IPS DF 6.9 (cell line): ENCODE measurements around the gene TSR1.
A peak's percentile ranks its signal among the peaks of the same experiment; 100 is the strongest.

Source experiments
- DNase-seq: peaks from one replicate; pipeline ENCODE4 v3.0.0-alpha.2; 2013; ENCODE audit warnings: low read depth, low spot score
- H3K27ac ChIP-seq: one replicate; pipeline ENCODE4 v1.5.1; 2013; ENCODE audit warnings: low read length, control low read depth
- H3K27me3 ChIP-seq: 2 replicates; pipeline ENCODE4 v1.6.1; 2013; ENCODE audit warnings: mild to moderate bottlenecking, low read length; ENCODE audit not compliant: control insufficient read depth, insufficient read depth
- H3K36me3 ChIP-seq: 2 replicates; pipeline ENCODE4 v1.6.1; 2013; ENCODE audit warnings: low read length; ENCODE audit not compliant: control insufficient read depth, insufficient read depth
- H3K4me1 ChIP-seq: 2 replicates; pipeline ENCODE4 v1.6.1; 2013; ENCODE audit warnings: low read length; ENCODE audit not compliant: control insufficient read depth, insufficient read depth
- H3K4me3 ChIP-seq: 2 replicates; pipeline ENCODE4 v1.5.1; 2013; ENCODE audit warnings: mild to moderate bottlenecking, low read length
- H3K9me3 ChIP-seq: 2 replicates; pipeline ENCODE4 v1.6.1; 2013; ENCODE audit warnings: low read length, inconsistent platforms; ENCODE audit not compliant: control insufficient read depth, insufficient read depth
- WGBS: extraction: QIAGEN DNeasy Blood & Tissue Kit; methylation state at CpG from one replicate; pipeline ENCODE4 v1.1.7; 2013; ENCODE audit warnings: mixed read lengths, missing lambda C conversion rate; ENCODE audit not compliant: insufficient read length, insufficient coverage; 5-methylcytosine and 5-hydroxymethylcytosine counted together

The TSR1 gene

GRCh38 chr17:2336215-2336851 lies at the start of gene TSR1:
Gene TSR1, minus strand, starts transcription at chr17:2336457. Its CDS starts 30 bp downstream, at chr17:2336427.
- Histone ChIP-seq H3K4me3 (peak within 1 kb of the TSS; percentile 94), H3K27me3 (no peaks in the 10 kb centered on the region), H3K36me3 (peaks cover 28% of the 10 kb centered on the region)

DNA sequence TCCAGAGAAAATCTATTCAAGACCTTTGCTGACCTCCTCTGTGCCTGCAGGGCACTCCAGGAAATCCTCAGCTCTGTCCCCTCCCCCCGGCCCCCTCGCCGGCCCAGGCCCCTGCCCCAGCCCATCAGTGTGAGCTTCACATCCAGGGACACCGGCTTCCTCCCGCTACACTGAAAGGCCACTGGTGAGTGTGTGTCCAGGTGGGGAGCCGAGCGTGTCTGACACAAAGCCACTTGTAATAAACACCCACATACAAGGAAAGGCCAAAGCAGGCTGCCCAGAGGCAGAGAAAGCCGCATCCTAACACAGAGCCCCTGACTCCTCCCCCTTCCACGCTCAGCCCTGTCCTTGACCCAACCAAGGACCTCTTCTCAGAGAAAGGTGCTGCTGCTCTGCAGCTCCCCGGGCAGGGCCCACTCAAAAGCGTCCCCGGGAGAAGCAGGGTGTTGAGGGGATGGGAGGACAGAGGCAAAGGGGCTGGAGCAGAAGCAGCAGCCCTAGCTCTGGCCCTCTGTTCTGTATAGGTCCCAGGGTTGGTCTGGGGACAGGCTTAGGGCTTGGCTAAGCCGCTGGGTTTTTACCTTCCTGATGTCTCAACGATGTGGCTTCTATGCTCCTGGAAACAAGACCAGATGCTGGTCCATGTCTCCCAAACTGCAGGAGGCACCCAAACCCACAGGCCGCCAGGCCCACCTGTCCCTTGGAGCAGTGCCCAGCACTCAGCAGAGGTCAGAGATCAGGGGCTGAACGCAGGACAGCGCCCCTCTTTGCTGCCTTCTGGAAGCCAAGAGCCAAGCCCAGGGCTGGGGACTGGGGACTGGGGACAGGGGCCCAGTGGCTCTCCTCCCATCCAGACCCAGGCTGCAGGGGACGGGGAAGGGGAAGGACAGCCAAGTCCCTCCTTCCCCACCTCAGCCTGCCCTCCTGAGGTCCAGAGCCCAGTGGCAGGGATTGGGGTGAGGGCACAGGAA lies 49.3 kb upstream of the TSR1 start:
- H3K27ac ChIP-seq, result no peak overlapping the region
- no peaks in the 10 kb centered on the region for H3K9me3 ChIP-seq
- no peaks in the 10 kb centered on the region for H3K4me1 ChIP-seq
- H3K27me3 ChIP-seq, result no peaks in the 10 kb centered on the region
- DNase-seq, result no peak
- no peak overlapping the region for H3K4me3 ChIP-seq
- WGBS, result no CpG with 5 or more reads among the region's 18 CpGs
- peaks cover 5% of the 10 kb centered on the region for H3K36me3 ChIP-seq

More at GRCh38 chr17:2336215-2336851, at the start of gene TSR1:
- H3K9me3 ChIP-seq, result no peaks in the 10 kb centered on the region
- H3K27ac ChIP-seq, result no peak within 1 kb of the TSS
- no CpG with 5 or more reads among the region's 48 CpGs for WGBS
- H3K4me1 ChIP-seq, result no peaks in the 10 kb centered on the region; the same call in 1 of the 2 replicates
- DNase-seq, result peak; percentile 79

DNA sequence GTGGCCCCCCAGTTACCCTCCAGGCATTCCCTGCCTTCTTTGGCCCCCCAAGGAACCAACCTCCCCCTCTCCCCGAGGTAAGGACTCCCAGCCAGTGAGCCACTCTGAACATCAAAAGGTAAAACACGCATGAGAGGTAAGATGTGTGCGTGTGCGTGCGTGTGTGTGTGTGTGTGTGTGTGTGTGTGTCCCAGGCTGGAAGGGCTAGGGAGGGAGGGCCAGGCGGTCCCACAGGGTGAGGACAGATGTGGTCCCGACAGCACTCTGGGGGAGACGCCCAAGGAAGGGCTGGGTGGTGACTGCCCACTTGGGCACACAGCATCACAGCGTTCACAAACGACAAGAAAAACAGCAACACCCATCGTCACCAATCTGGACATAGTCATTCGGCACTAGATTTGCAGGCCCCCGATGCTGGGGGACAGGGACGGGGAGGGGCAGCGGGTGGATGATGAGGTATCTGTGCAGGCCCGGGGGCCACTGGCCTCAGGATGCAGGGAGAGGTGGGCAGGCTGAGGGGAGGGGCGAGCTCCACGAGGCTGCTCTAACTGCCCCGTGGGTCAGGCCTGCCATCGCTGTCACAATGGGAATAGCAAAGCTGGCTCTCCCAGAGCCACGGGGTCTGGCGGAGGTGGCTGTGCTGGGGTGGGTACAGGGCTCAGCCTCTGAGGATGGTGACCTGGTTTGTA lies 48.3 kb upstream of the TSR1 start:
- H3K4me3 ChIP-seq, result no peak overlapping the region
- peaks cover 5% of the 10 kb centered on the region for H3K36me3 ChIP-seq
- H3K27me3 ChIP-seq, result no peaks in the 10 kb centered on the region
- no peaks in the 10 kb centered on the region for H3K9me3 ChIP-seq
- no peak overlapping the region for H3K27ac ChIP-seq
- no peak for DNase-seq
- WGBS, result no CpG with 5 or more reads among the region's 22 CpGs
- H3K4me1 ChIP-seq, result no peaks in the 10 kb centered on the region

DNA sequence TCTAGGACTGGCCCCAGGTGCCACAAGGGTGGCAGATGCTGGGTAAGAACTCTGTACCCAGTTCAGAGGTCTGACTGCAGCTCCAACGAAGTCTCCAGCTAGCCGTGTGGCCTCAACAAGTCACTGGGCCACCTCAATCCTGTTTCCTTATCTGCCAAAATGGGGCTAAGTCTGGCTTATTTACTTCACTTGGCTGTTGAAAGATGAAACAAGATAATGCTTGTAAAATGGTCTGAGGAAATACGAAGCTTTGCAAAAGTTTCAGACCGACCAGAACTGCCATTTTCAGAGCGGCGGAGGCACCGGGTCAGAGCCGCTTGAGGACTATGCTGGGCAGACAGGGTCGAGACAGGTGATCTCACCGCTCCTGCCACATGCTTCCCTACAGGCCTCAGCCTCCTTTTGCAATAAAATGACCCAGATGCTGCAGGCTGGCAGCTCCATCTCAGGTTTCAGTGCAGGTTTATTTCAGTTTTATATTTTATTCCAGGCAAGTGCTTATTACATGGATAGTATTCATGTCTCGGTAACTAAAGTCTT lies 47.4 kb upstream of the TSR1 start:
- no peak for DNase-seq
- H3K27me3 ChIP-seq, result no peaks in the 10 kb centered on the region
- peaks cover 5% of the 10 kb centered on the region for H3K36me3 ChIP-seq
- no peaks in the 10 kb centered on the region for H3K4me1 ChIP-seq
- no peak overlapping the region for H3K27ac ChIP-seq
- no peaks in the 10 kb centered on the region for H3K9me3 ChIP-seq
- WGBS, result no CpG with 5 or more reads among the region's 11 CpGs
- no peak overlapping the region for H3K4me3 ChIP-seq

GRCh38 chr17:2380950-2381649 lies 44.8 kb upstream of the TSR1 start:
- Histone ChIP-seq H3K9me3 (no peaks in the 10 kb centered on the region), H3K4me1 (no peaks in the 10 kb centered on the region), H3K27ac (no peak overlapping the region), H3K4me3 (no peak overlapping the region), H3K36me3 (0 out of 2 replicates have a peak, but pooled peaks cover 5% of the 10 kb centered on the region), H3K27me3 (no peaks in the 10 kb centered on the region)
- WGBS, result no CpG with 5 or more reads among the region's 15 CpGs
- DNase-seq, result no peak

- no peaks in the 10 kb centered on the region for H3K9me3 ChIP-seq
- WGBS, result no CpG with 5 or more reads among the region's 16 CpGs
- no peaks in the 10 kb centered on the region for H3K4me1 ChIP-seq
- peaks cover 7% of the 10 kb centered on the region; the same call in 1 of the 2 replicates for H3K36me3 ChIP-seq
- no peaks in the 10 kb centered on the region for H3K27me3 ChIP-seq
- DNase-seq, result no peak
- no peak overlapping the region for H3K27ac ChIP-seq
- no peak overlapping the region for H3K4me3 ChIP-seq
Measured at GRCh38 chr17:2380226-2380922, 44.1 kb upstream of the TSR1 start.

DNA sequence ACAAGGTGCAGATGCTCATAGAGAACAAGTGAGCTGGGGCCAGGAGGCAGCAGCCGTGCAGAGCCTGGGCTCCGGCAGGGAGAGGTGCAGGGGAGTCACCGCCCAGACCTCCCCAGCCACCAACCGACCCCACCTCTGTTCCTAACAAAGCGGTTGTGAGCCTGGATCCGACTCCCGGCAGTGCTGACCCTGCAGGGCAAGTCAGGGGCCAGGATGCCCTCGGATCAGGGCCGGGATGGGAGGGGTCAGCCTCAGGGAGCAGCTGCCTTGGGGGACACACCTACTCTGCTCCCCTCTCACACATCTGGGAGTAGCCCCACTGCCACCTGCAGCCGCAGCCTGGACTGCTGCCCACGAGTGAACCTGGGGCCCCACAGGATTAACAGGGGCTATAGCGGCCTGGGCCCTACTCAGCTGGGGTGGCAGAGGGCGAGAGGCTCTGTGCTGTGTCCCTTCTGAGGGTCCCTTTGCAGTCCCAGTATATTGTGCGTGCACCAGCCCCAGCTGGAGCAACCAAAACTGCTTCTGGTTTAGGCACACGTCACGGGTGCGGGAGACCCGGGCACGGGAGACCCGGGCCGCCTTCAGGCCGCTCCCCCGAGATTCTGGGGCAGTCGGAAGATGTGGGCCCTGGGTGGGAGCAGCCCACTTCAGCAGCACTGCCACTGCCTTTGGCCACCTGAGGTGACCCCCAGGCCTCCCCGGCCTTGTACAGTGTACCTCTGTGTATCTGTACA lies 43.4 kb upstream of the TSR1 start:
- H3K9me3 ChIP-seq, result no peaks in the 10 kb centered on the region
- DNase-seq, result no peak
- H3K4me1 ChIP-seq, result no peaks in the 10 kb centered on the region
- H3K27me3 ChIP-seq, result no peaks in the 10 kb centered on the region
- H3K36me3 ChIP-seq, result peaks cover 8% of the 10 kb centered on the region; the same call in 1 of the 2 replicates
- no CpG with 5 or more reads among the region's 25 CpGs for WGBS
- no peak overlapping the region for H3K4me3 ChIP-seq
- no peak overlapping the region for H3K27ac ChIP-seq

GRCh38 chr17:2378905-2379304 lies 42.6 kb upstream of the TSR1 start:
- peaks cover 8% of the 10 kb centered on the region; the same call in 1 of the 2 replicates for H3K36me3 ChIP-seq
- DNase-seq, result no peak
- no peaks in the 10 kb centered on the region for H3K27me3 ChIP-seq
- H3K9me3 ChIP-seq, result no peaks in the 10 kb centered on the region
- no peaks in the 10 kb centered on the region for H3K4me1 ChIP-seq
- H3K4me3 ChIP-seq, result no peak overlapping the region
- no CpG with 5 or more reads among the region's 11 CpGs for WGBS
- no peak overlapping the region for H3K27ac ChIP-seq

DNA sequence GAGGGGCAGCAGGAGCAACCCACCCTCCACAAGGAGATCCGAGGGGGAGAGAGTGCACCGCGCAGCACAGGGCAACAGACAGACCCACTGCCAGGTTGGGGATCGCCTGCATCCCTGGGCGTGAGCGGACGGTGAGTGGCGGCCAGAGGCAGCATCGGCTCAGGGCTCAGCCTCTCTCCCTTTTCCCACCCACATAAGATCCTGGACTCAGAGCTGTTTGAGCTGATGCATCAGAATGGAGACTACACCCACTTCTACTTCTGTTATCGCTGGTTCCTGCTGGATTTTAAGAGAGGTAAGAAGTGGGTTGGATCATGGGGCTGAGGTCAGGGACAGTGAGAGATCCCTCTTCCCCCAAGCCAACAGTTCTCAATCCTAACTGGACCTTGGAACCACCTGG lies 41.4 kb upstream of the TSR1 start:
- Histone ChIP-seq H3K27me3 (no peaks in the 10 kb centered on the region), H3K36me3 (peaks cover 10% of the 10 kb centered on the region; the same call in 1 of the 2 replicates), H3K27ac (no peak overlapping the region), H3K4me1 (no peaks in the 10 kb centered on the region), H3K4me3 (no peak overlapping the region), H3K9me3 (no peaks in the 10 kb centered on the region)
- no peak for DNase-seq
- WGBS, result no CpG with 5 or more reads among the region's 10 CpGs
